Pancreas (tissue), 10 donors: ENCODE data around the gene ACTMAP. TPM values are rescaled to one million over a fixed set of nuclear protein-coding genes. Genes with fewer than 3 reads are reported as not detected.

ENCODE experiments used
- ATAC-seq, 4 donors: fragments of 200-7000 bp; cut with Tn5 transposase; one replicate each; pipeline versions ENCODE4 v1.8.0 to v1.9.1; 2020; ENCODE audit warnings: mild to moderate bottlenecking in 4 of 4, moderate library complexity in 4 of 4
- DNase-seq, 6 donors: peaks; one replicate each; pipeline ENCODE4 v3.0.0-alpha.2; 2020
- FAIRE-seq: peaks from 2 replicates; lab custom pipeline; 2012; peaks lifted over from hg19 to GRCh38; lab: Jason Lieb, UNC
- H3K27ac ChIP-seq, 4 donors: fragments of 200-600 bp; sonication (generic); 1 replicate in 3 of 4; 2 replicates in 1 of 4; pipeline versions ENCODE4 v1.5.0 to v1.8.0; 2020
- H3K27me3 ChIP-seq, 4 donors: fragments of 200-600 bp; one replicate each; pipeline ENCODE4 v1.8.0; 2021
- H3K36me3 ChIP-seq, 3 donors: fragments of 200-600 bp; sonication (generic) in 1 of 3; one replicate each; pipeline versions ENCODE4 v1.5.0 to v1.8.0; 2020 to 2021
- H3K4me1 ChIP-seq, 3 donors: fragments of 200-600 bp; one replicate each; pipeline ENCODE4 v1.8.0; 2021
- H3K4me3 ChIP-seq, 4 donors: fragments of 200-600 bp; sonication (generic) in 2 of 4; one replicate each; pipeline versions ENCODE4 v1.5.0 to v1.8.0; 2020 to 2021
- H3K9me3 ChIP-seq, 4 donors: fragments of 200-600 bp; one replicate each; pipeline ENCODE4 v1.8.0; 2021
- WGBS, 2 donors: extraction: QIAGEN DNeasy Blood & Tissue Kit; methylation state at CpG; one replicate each; pipeline ENCODE4 v1.1.7; 2013; 5-methylcytosine and 5-hydroxymethylcytosine counted together
- intact Hi-C, 3 donors: fragments of 100-400 bp; cut with DNase I; formaldehyde crosslinking; loops; one replicate each; pipeline versions ENCODE4 v1.11.1 to v1.14.2; 2022
- polyA plus RNA-seq, 2 donors: library from polyadenylated mRNA; stranded (reverse); fragments of 200-250 nt; gene quantifications; one replicate each; pipeline ENCODE4 v1.2.3, GENCODE V29; 2013
- total RNA-seq, 6 donors: library from RNA; stranded (reverse); fragmentation: NEBNext Ultra II Directional in 4 of 6; extraction: Animal tissue kit (Norgen Biotek cat#: 25700) in 4 of 6; gene quantifications; one replicate each; pipeline versions ENCODE4 v1.2.1 to v1.2.4, GENCODE V29; 2021 to 2023
- TF ChIP-seq, protein P1 (sequence below), 4 donors: fragments of 200-600 bp; sonication (generic) in 3 of 4; IDR thresholded peaks; one replicate each; pipeline versions ENCODE4 v1.5.0 to v1.8.0; 2021; ENCODE audit warnings: antibody characterized with exemption in 4 of 4
- donor health status: healthy with polysubstance abuse.
- donor health status: DM: no; HTN: no; CAD: no; lungs with moderate emphysema.
- donor health status: DM: no; HTN: no; CAD: no.
- donor health status: control.
- donor health status: control.
- donor health status: Bipolar disorder and iron deficiency.
- donor health status: DM: yes; HTN: yes; CAD: no.
- donor health status: DM: no; HTN: no; CAD: no.
- donor health status: DM: no; HTN: no; CAD: no.
- donor health status: DM: yes; HTN: yes; CAD: no.

The ACTMAP gene
- total and polyA plus RNA-seq, 8 donors = 3.2 to 10.1 (median 4.5) TPM

DNA sequence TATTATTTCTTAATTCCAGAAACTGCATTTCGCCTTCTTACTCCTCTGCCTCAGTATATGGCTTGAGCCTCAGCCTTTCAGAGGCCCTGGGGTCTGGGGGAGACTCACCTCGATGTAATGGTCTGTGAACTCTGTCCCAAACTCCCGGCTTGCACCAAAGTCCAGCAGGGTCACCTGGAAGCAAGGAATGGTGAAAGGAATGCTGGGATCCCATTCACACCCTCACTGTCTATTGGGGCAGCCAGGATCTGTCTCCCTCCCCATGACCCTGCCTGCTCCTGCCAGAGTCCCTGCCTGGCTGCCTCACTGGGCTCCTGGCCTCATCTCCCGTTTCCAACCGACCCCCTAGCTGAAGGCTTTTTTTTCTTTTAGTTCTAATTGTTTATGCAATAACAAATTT lies 54.4 kb downstream of the ACTMAP start:
- WGBS, 2 donors = 94 to 97% methylated on average over 5 of the region's 5 CpGs
- TF ChIP-seq, protein P1, sequence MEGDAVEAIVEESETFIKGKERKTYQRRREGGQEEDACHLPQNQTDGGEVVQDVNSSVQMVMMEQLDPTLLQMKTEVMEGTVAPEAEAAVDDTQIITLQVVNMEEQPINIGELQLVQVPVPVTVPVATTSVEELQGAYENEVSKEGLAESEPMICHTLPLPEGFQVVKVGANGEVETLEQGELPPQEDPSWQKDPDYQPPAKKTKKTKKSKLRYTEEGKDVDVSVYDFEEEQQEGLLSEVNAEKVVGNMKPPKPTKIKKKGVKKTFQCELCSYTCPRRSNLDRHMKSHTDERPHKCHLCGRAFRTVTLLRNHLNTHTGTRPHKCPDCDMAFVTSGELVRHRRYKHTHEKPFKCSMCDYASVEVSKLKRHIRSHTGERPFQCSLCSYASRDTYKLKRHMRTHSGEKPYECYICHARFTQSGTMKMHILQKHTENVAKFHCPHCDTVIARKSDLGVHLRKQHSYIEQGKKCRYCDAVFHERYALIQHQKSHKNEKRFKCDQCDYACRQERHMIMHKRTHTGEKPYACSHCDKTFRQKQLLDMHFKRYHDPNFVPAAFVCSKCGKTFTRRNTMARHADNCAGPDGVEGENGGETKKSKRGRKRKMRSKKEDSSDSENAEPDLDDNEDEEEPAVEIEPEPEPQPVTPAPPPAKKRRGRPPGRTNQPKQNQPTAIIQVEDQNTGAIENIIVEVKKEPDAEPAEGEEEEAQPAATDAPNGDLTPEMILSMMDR (IDR thresholded peaks at IDR 0.05) = no peak

DNA sequence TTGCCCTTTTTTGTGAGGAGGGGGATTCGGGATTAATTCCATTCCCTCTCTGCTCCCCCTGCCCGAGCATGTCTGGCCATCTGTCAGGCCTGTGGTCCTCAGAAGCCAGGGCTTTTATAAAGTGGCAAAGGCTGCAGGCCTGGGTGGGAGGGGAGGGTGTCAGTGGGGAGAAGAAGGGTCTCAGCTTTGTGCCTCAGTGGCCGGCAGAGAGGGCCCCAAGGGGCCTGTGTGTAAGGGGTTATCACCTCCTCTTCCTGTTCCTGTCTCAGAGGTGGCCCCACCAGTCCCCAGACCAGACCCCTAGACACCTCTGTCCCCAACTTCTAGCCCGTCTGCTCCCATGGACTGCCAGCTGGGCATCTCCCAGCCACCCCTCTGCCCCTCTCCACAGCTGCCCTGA lies 56.4 kb downstream of the ACTMAP start:
- no peaks in the 10 kb centered on the region for H3K36me3 ChIP-seq
- H3K27me3 ChIP-seq = no peaks in the 10 kb centered on the region
- TF ChIP-seq, protein P1 (IDR thresholded peaks at IDR 0.05) = no peak
- peaks cover 0 to 2% (median 0%) of the 10 kb centered on the region in 3 donors for H3K4me1 ChIP-seq
- no peak overlapping the region for H3K4me3 ChIP-seq
- ATAC-seq = no peak
- no peak overlapping the region for H3K27ac ChIP-seq
- 79 to 88% methylated on average over 4 of the region's 4 CpGs for WGBS, 2 donors
- no peak for FAIRE-seq
- intact Hi-C loops = no loop called here
- DNase-seq = peak in 1 of 6 donors; percentile 29
- no peaks in the 10 kb centered on the region for H3K9me3 ChIP-seq

More for the DNA sequence above, 54.4 kb downstream of the ACTMAP start:
- FAIRE-seq = no peak
- DNase-seq = no peak
- H3K27me3 ChIP-seq = no peaks in the 10 kb centered on the region
- H3K36me3 ChIP-seq = no peaks in the 10 kb centered on the region
- peaks cover 0 to 2% (median 0%) of the 10 kb centered on the region in 3 donors for H3K4me1 ChIP-seq
- H3K4me3 ChIP-seq = no peak overlapping the region
- H3K27ac ChIP-seq = no peak overlapping the region
- no peaks in the 10 kb centered on the region for H3K9me3 ChIP-seq
- intact Hi-C loops = no loop called here
- no peak for ATAC-seq

DNA sequence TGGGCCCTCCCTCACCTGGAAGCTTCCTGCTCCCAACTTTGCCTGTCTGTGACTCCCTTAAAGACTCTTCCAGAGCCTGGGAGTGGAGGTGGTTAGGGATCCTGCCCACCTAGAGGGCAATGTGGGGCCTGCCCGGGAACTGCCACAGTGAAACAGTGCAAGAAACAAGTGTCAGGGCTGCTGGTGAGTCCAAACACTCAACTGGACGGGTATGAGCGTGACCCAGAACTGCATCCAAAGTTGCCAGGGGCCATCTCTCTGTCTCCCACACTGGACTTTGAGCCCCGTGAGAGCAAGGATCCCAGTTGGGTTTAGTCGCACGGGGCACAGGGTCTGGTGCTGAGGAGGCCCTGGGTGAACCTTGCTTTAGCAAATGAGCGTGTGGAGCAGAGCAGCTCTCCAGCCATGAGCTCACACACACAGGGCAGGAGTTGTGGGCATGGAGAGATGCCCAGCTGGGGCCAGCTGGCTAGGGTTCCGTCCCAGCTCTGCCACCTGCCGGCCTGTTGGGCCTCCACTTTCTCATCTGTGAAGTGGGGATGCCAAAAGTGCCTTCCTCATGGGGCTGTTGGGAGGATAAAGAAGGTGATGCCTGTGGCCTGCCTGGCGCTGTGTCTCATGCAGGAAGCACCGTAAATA lies 57.0 kb downstream of the ACTMAP start:
- TF ChIP-seq, protein P1 (IDR thresholded peaks at IDR 0.05) = no peak
- 88 to 89% methylated on average over 11 of the region's 11 CpGs for WGBS, 2 donors
- H3K36me3 ChIP-seq = no peaks in the 10 kb centered on the region
- H3K27me3 ChIP-seq = no peaks in the 10 kb centered on the region
- H3K27ac ChIP-seq = no peak overlapping the region
- no peak overlapping the region for H3K4me3 ChIP-seq
- intact Hi-C loops = no loop called here
- ATAC-seq (no peak), FAIRE-seq (no peak), DNase-seq (peak in 1 of 6 donors; percentile 32)
- no peaks in the 10 kb centered on the region for H3K9me3 ChIP-seq
- H3K4me1 ChIP-seq = peaks cover 0 to 2% (median 0%) of the 10 kb centered on the region in 3 donors

- Histone ChIP-seq H3K4me1 (peaks cover 0 to 2% (median 0%) of the 10 kb centered on the region in 3 donors), H3K36me3 (no peaks in the 10 kb centered on the region), H3K27me3 (no peaks in the 10 kb centered on the region), H3K9me3 (no peaks in the 10 kb centered on the region), H3K4me3 (no peak overlapping the region), H3K27ac (no peak overlapping the region)
- DNase-seq (no peak), FAIRE-seq (no peak), ATAC-seq (no peak)
- TF ChIP-seq, protein P1 (IDR thresholded peaks at IDR 0.05) = no peak
- 88 to 89% methylated on average over 14 of the region's 14 CpGs for WGBS, 2 donors
- intact Hi-C loops = no loop called here
Observed at GRCh38 chr19:40692212-40692551, 58.1 kb downstream of the ACTMAP start.
